Transverse colon (tissue), 4 donors: ENCODE measurements around the gene GNA12. TPM values are rescaled to one million over a fixed set of nuclear protein-coding genes. Genes with fewer than 3 reads are reported as not detected.

ENCODE experiments used
- DNase-seq: peaks from one replicate; pipeline ENCODE4 v3.0.0-alpha.2; 2019
- H3K27ac ChIP-seq, 4 donors: fragments of 200-600 bp; sonication (generic); 2 replicates each; pipeline ENCODE4 v1.5.1; 2016 to 2018; ENCODE audit warnings: inconsistent platforms in 4 of 4
- H3K27me3 ChIP-seq: fragments of 200-600 bp; sonication (generic); 2 replicates; pipeline ENCODE4 v1.5.1; 2017; ENCODE audit warnings: inconsistent platforms
- H3K36me3 ChIP-seq, 4 donors: fragments of 200-600 bp; sonication (generic); 2 replicates each; pipeline ENCODE4 v1.5.1; 2017 to 2019; ENCODE audit warnings: inconsistent platforms in 4 of 4
- H3K4me1 ChIP-seq, 4 donors: fragments of 200-600 bp; sonication (generic); 2 replicates each; pipeline ENCODE4 v1.5.1; 2017 to 2020; ENCODE audit warnings: inconsistent platforms in 4 of 4
- H3K4me3 ChIP-seq, 4 donors: fragments of 200-600 bp; sonication (generic); 1 replicate in 1 of 4; 2 replicates in 3 of 4; pipeline versions ENCODE4 v1.5.1 to v1.6.1; 2017 to 2019; ENCODE audit warnings: inconsistent platforms in 4 of 4
- H3K9me3 ChIP-seq, 2 donors: fragments of 200-600 bp; sonication (generic); 2 replicates each; pipeline ENCODE4 v1.5.1; 2017 to 2019; ENCODE audit warnings: inconsistent platforms in 2 of 2
- EP300 ChIP-seq: sonication (generic); formaldehyde crosslinking; IDR thresholded peaks from one replicate; pipeline ENCODE4 v1.6.1; 2017; ENCODE audit warnings: antibody characterized with exemption, low read depth
- POLR2A ChIP-seq: fragments of 450-650 bp; IDR thresholded peaks from one replicate; pipeline ENCODE4 v1.6.1; 2016; ENCODE audit warnings: antibody characterized with exemption, mild to moderate bottlenecking, moderate library complexity
- POLR2AphosphoS5 ChIP-seq, 3 donors: sonication (generic); formaldehyde crosslinking; IDR thresholded peaks; one replicate each; pipeline ENCODE4 v1.6.1; 2016; ENCODE audit warnings: antibody characterized with exemption in 3 of 3
- WGBS, 2 donors: methylation state at CpG; one replicate each; pipeline ENCODE4 v1.1.5; 2018; ENCODE audit warnings: low coverage in 1 of 2; 5-methylcytosine and 5-hydroxymethylcytosine counted together
- in situ Hi-C, 4 donors: fragments of 200-750 bp; cut with MboI; loops; one replicate each; pipeline versions ENCODE4 v1.15.0 to v1.15.1; 2017; ENCODE audit warnings: low sequenced_read_pairs in 3 of 4, low pct_ligation_motif_present in 1 of 4, low pct_unique_long_range_greater_than_20kb in 1 of 4
- intact Hi-C: fragments of 100-400 bp; cut with DNase I; formaldehyde crosslinking; loops from one replicate; pipeline ENCODE4 v1.15.1; 2023; ENCODE audit warnings: low total_unique reads
- total RNA-seq, 4 donors: library from RNA; depleted of rRNA; stranded (reverse); fragments of >200 nt; gene quantifications; one replicate each; pipeline ENCODE4 v1.1.0, GENCODE V29; 2016
- TF ChIP-seq, protein P1 (sequence below), 5 experiments: fragments of 200-600 bp in 3 of 5; fragments of 450-650 bp in 2 of 5; sonication (generic) in 3 of 5; IDR thresholded peaks; 1 replicate in 2 of 5; 2 replicates in 3 of 5; pipeline ENCODE4 v1.5.1; 2016 to 2017; ENCODE audit warnings: antibody characterized with exemption in 5 of 5, inconsistent platforms in 3 of 5, mild to moderate bottlenecking in 2 of 5, moderate library complexity in 1 of 5

GNA12 gene
- total RNA-seq, 4 donors from 2014 or later, result 18.9 to 39.6 (median 22.2) TPM

DNA sequence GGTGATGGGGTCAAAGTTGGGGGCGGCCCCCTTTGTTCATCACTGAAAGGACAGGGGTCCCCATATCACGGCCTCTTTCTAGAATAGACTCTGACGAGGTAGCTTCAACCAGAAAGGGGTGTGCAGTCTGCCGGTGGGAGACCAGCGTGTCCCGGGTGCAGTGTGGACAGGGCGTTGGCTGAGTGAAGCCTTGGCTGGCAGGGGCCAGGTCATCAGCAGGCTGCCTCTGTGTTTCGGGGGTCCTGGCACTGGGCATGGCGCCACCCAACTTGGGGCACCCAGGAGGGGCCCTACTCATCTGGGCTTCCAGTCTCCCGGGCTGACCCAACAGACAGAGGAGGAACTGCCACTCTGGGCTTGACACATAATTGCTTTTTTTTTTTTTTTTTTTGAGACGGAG is 159.6 kb downstream of the GNA12 start:
- H3K4me1 ChIP-seq, result peaks cover 0 to 18% (median 14%) of the 10 kb centered on the region in 4 donors
- no peak for DNase-seq
- in situ Hi-C loops (loop anchor here in 3 of 4 donors (25.0 kb wide), 2 partner anchors 197 to 222 kb away; partner anchors contain the start of gene GRIFIN (in 1 of the 3)), intact Hi-C loops (no loop called here)
- peaks cover 77% of the 10 kb centered on the region for H3K27me3 ChIP-seq
- H3K27ac ChIP-seq, result no peak overlapping the region
- no peak overlapping the region for H3K4me3 ChIP-seq
- WGBS, 2 donors, result 82% methylated on average over 11 of the region's 11 CpGs; no CpG with 5 or more reads in 1 of the 2 donors
- no peaks in the 10 kb centered on the region for H3K36me3 ChIP-seq
- TF ChIP-seq EP300, result no peak
- TF ChIP-seq, protein P1, sequence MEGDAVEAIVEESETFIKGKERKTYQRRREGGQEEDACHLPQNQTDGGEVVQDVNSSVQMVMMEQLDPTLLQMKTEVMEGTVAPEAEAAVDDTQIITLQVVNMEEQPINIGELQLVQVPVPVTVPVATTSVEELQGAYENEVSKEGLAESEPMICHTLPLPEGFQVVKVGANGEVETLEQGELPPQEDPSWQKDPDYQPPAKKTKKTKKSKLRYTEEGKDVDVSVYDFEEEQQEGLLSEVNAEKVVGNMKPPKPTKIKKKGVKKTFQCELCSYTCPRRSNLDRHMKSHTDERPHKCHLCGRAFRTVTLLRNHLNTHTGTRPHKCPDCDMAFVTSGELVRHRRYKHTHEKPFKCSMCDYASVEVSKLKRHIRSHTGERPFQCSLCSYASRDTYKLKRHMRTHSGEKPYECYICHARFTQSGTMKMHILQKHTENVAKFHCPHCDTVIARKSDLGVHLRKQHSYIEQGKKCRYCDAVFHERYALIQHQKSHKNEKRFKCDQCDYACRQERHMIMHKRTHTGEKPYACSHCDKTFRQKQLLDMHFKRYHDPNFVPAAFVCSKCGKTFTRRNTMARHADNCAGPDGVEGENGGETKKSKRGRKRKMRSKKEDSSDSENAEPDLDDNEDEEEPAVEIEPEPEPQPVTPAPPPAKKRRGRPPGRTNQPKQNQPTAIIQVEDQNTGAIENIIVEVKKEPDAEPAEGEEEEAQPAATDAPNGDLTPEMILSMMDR (IDR thresholded peaks at IDR 0.05), result no peak
- TF ChIP-seq POLR2A, result no peak
- no peak for TF ChIP-seq POLR2AphosphoS5 (IDR thresholded peaks at IDR 0.05)
- H3K9me3 ChIP-seq, result no peaks in the 10 kb centered on the region

DNA sequence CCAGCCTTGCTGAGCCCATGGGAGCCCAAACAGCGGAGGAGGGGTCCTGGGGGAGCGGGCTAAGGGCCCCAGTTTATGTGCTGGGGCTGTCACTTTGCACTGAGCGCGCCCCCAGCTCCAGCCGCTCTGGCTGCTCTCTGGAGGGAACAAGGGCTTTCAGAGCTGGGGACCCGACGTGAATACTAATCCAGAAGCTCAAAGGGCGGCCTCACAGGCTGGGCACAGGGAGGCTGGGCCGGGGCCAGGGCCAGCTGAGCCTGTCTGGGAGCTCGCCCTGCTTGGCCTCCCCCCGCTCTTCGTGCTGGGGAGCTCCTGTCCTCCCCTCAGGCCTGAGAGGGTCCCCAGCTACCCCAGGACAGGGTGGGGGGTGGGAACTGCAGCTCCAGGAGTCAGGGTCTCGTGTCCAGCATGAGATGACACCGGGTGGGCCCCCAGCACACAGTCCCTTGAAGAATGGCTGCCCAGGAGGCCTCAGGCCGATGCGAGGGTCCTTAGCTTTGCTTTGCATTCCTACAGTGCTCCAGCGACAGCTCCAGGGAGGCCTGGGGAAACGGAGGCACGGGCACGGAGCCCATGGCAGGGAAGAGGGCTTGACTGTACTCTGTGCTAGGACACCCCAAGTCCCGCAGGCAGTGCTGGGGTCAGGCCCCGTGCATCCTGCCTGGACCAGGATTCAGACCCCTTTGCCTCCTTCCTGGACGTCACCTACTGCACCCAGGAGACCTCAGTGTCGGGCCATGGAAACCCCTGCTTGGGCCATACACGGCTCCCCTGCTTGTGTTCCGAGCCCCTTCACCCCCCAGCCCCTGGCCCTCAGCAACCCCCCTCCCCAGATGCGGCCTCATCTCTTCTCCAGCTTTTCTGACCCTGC is 161.9 kb downstream of the GNA12 start:
- no peak for DNase-seq
- in situ Hi-C loops, result loop anchor here in 3 of 4 donors (25.0 kb wide), 2 partner anchors 195 to 220 kb away; partner anchors contain the start of gene GRIFIN (in 1 of the 3)
- intact Hi-C loops, result no loop called here
- Histone ChIP-seq H3K4me3 (no peak overlapping the region), H3K27me3 (peaks cover 63% of the 10 kb centered on the region), H3K9me3 (no peaks in the 10 kb centered on the region), H3K27ac (no peak overlapping the region), H3K4me1 (peaks cover 0 to 6% (median under 1%) of the 10 kb centered on the region in 4 donors), H3K36me3 (no peaks in the 10 kb centered on the region)
- TF ChIP-seq POLR2AphosphoS5 (IDR thresholded peaks at IDR 0.05), result no peak
- TF ChIP-seq, protein P1 (IDR thresholded peaks at IDR 0.05), result no peak
- no peak for TF ChIP-seq EP300
- TF ChIP-seq POLR2A, result no peak
- 60 to 75% methylated on average over 2 to 26 of the region's 27 CpGs for WGBS, 2 donors

DNA sequence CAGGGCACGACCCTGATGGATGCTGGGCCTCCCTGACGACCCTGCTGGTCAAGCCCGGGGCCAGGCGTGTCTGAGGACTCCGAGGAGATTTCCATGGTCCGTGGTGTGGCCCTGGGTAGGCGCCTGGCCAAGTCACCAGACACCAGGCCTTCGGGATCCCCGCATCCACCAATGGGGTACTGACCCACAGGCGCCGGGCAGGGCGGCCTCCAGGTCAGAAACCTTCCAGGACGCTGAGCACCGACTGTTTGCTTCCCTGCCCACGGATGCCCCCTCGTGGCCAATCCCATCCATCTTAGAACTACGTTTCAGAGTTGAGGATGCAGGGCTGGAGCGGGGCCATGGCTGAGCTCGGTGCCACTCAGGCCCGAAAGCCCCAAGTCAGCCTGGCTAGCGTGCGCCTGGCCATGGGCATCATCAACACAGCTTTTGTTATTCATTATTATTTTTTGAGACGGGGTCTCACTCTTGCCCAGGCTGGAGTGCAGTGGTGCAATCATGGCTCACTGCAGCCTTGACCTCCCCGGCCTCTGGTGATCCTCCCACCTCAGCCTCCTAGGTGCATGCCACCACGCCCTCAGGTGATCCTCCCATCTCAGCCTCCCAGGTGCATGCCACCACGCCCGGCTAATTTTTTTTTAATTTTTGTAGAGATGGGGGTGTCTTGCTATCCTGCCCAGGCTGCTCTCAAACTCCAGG is 163.2 kb downstream of the GNA12 start:
- in situ Hi-C loops (loop anchor here in 3 of 4 donors (25.0 kb wide), 2 partner anchors 194 to 219 kb away; partner anchors contain the start of gene GRIFIN (in 1 of the 3)), intact Hi-C loops (no loop called here)
- Histone ChIP-seq H3K27ac (no peak overlapping the region), H3K4me3 (no peak overlapping the region), H3K36me3 (no peaks in the 10 kb centered on the region), H3K27me3 (peaks cover 51% of the 10 kb centered on the region), H3K4me1 (peaks cover 0 to 6% (median 0%) of the 10 kb centered on the region in 4 donors), H3K9me3 (no peaks in the 10 kb centered on the region)
- 31% methylated on average over 11 of the region's 27 CpGs; no CpG with 5 or more reads in 1 of the 2 donors for WGBS, 2 donors
- TF ChIP-seq, protein P1 (IDR thresholded peaks at IDR 0.05), result peak; percentile 59 to 77 (median 71)
- no peak for TF ChIP-seq EP300
- peak; percentile 85 for DNase-seq

DNA sequence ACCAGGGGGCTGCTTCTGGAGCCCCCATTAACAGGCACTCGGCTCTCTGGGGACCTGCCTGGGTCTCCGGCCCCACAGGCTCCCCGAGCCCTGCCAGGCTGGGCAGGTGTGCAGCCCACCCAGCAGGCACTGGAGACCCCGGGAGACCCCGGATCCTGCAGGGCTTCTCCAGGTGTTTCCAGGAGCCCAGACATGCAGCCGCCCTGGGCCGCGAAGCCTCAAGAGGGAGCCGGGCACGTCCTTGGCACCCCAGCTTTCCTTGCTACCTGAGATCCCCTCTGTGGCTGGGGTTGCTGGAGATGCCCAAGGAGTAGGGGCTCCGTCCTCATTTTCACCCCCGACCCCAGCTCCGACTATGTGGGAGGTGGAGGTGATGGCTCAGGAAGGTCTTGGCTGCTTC is 163.9 kb downstream of the GNA12 start:
- peaks cover 45% of the 10 kb centered on the region for H3K27me3 ChIP-seq
- no peak for DNase-seq
- no peaks in the 10 kb centered on the region for H3K36me3 ChIP-seq
- H3K9me3 ChIP-seq, result no peaks in the 10 kb centered on the region
- peaks cover 0 to 6% (median 0%) of the 10 kb centered on the region in 4 donors for H3K4me1 ChIP-seq
- H3K4me3 ChIP-seq, result no peak overlapping the region
- intact Hi-C loops (no loop called here), in situ Hi-C loops (loop anchor here in 3 of 4 donors (25.0 kb wide), 2 partner anchors 193 to 218 kb away; partner anchors contain the start of gene GRIFIN (in 1 of the 3))
- 84% methylated on average over 12 of the region's 13 CpGs; no CpG with 5 or more reads in 1 of the 2 donors for WGBS, 2 donors
- TF ChIP-seq POLR2AphosphoS5 (IDR thresholded peaks at IDR 0.05), result no peak
- TF ChIP-seq EP300, result no peak
- no peak overlapping the region for H3K27ac ChIP-seq
